Erythroblast (primary cell): ENCODE results near the gene C1QTNF12.

Source experiments
- GATA1 ChIP-seq: IDR thresholded peaks from 2 replicates; pipeline ENCODE4 v1.6.1; 2011; ENCODE audit warnings: low read depth, mild to moderate bottlenecking, control low read depth, low read length, moderate library complexity
- POLR2A ChIP-seq: IDR thresholded peaks from 2 replicates; pipeline ENCODE4 v1.6.1; 2011; ENCODE audit warnings: mild to moderate bottlenecking, low read length

GRCh38 chr1:1223321-1223720, 23.2 kb downstream of the C1QTNF12 start:
- TF ChIP-seq POLR2A (no peak), GATA1 (no peak)
